Keratinocyte (primary cell): ENCODE results near the gene TBCA. TPM values are rescaled to one million over a fixed set of nuclear protein-coding genes. Genes with fewer than 3 reads are reported as not detected.

ENCODE experiments used
- DNase-seq: peaks from one replicate; pipeline ENCODE4 v3.0.0-alpha.2; 2011; ENCODE audit warnings: low read depth, missing footprints, low spot score
- FAIRE-seq: peaks from 2 replicates; lab custom pipeline; 2011; peaks lifted over from hg19 to GRCh38; lab: Jason Lieb, UNC
- H2AFZ ChIP-seq: 2 replicates; pipeline ENCODE4 v1.6.0; 2012; ENCODE audit warnings: low read length, control low read depth, inconsistent platforms; ENCODE audit not compliant: control insufficient read depth
- H3K27ac ChIP-seq: 2 replicates; pipeline ENCODE4 v1.5.1; 2011; ENCODE audit warnings: low read length; ENCODE audit not compliant: control insufficient read depth, insufficient read depth
- H3K27me3 ChIP-seq: 3 replicates; pipeline ENCODE4 v1.6.0; 2011; ENCODE audit warnings: low read length; ENCODE audit not compliant: control insufficient read depth, insufficient read depth; ENCODE audit errors: extremely low read depth
- H3K36me3 ChIP-seq, 2 experiments: 2 replicates in 1 of 2; 3 replicates in 1 of 2; pipeline ENCODE4 v1.5.1; 2011; ENCODE audit warnings: low read length in 2 of 2, mild to moderate bottlenecking in 1 of 2; ENCODE audit not compliant: control insufficient read depth in 2 of 2, insufficient read depth in 2 of 2; ENCODE audit errors: extremely low read depth in 1 of 2
- H3K4me1 ChIP-seq: 3 replicates; pipeline ENCODE4 v1.5.1; 2011; ENCODE audit warnings: low read length; ENCODE audit not compliant: control insufficient read depth, insufficient read depth; ENCODE audit errors: extremely low read depth
- H3K4me2 ChIP-seq: 3 replicates; pipeline ENCODE4 v1.6.0; 2011; ENCODE audit warnings: low read depth, low read length; ENCODE audit not compliant: control insufficient read depth, insufficient read depth; ENCODE audit errors: extremely low read depth
- H3K4me3 ChIP-seq, 3 experiments: fragments of 200-600 bp in 1 of 3; sonication (generic) in 1 of 3; 2 replicates in 2 of 3; 3 replicates in 1 of 3; pipeline ENCODE4 v1.5.1; 2011 to 2016; ENCODE audit warnings: low read length in 3 of 3, mild to moderate bottlenecking in 3 of 3, control low read depth in 2 of 3, inconsistent platforms in 1 of 3, low read depth in 1 of 3, mixed read lengths in 1 of 3, mixed run types in 1 of 3, moderate library complexity in 1 of 3; ENCODE audit not compliant: control insufficient read depth in 2 of 3, insufficient read depth in 2 of 3; ENCODE audit errors: extremely low read depth in 1 of 3
- H3K79me2 ChIP-seq: 2 replicates; pipeline ENCODE4 v1.6.0; 2012; ENCODE audit warnings: low read length; ENCODE audit not compliant: control insufficient read depth, insufficient read depth
- H3K9ac ChIP-seq: 3 replicates; pipeline ENCODE4 v1.6.0; 2011; ENCODE audit warnings: low read length; ENCODE audit not compliant: control insufficient read depth, insufficient read depth; ENCODE audit errors: extremely low read depth
- H3K9me1 ChIP-seq: 3 replicates; pipeline ENCODE4 v1.6.0; 2011; ENCODE audit warnings: low read length; ENCODE audit not compliant: control insufficient read depth, insufficient read depth; ENCODE audit errors: extremely low read depth
- H3K9me3 ChIP-seq: 2 replicates; pipeline ENCODE4 v1.5.1; 2012; ENCODE audit warnings: low read depth, low read length; ENCODE audit not compliant: control insufficient read depth
- H4K20me1 ChIP-seq: 3 replicates; pipeline ENCODE4 v1.6.0; 2011; ENCODE audit warnings: low read length; ENCODE audit not compliant: control insufficient read depth, insufficient read depth; ENCODE audit errors: extremely low read depth
- CTCF ChIP-seq, 3 experiments: IDR thresholded peaks in 1 of 3; conservative IDR thresholded peaks in 1 of 3; optimal IDR thresholded peaks in 1 of 3; 2 replicates in 2 of 3; 3 replicates in 1 of 3; pipeline versions ENCODE3 to v1.5.1; 2011; ENCODE audit warnings: low read length in 3 of 3, mild to moderate bottlenecking in 3 of 3, moderate library complexity in 2 of 3, control low read depth in 1 of 3, inconsistent platforms in 1 of 3; ENCODE audit not compliant: insufficient read depth in 2 of 3; ENCODE audit errors: extremely low read depth in 1 of 3
- EZH2 ChIP-seq: IDR thresholded peaks from one replicate; pipeline ENCODE4 v1.6.1; 2012; ENCODE audit warnings: inconsistent platforms, mild to moderate bottlenecking, low read length, moderate library complexity
- dilution Hi-C: fragments of 300-500 bp; cut with MboI; formaldehyde crosslinking; loops from one replicate; pipeline ENCODE4 v1.7.0; 2020; ENCODE audit warnings: low sequenced_read_pairs; ENCODE audit not compliant: extremely low pct_ligation_motif_present
- polyA plus RNA-seq, 5 experiments: library from polyadenylated mRNA; depleted of rRNA in 3 of 5; stranded (reverse) in 3 of 5; stranded (forward) in 1 of 5; unstranded in 1 of 5; fragments of >200 nt; gene quantifications; 1 replicate in 1 of 5; 2 replicates in 3 of 5; 3 replicates in 1 of 5; pipeline versions ENCODE4 v1.2.1 to v1.2.3, GENCODE V29; 2011 to 2012; ENCODE audit warnings: missing spikeins in 2 of 5, low read depth in 1 of 5, low replicate concordance in 1 of 5

TBCA gene
- polyA plus RNA-seq, 1 donor (not counting 4 experiments of a cell fraction or from before 2014, with no cell fraction given) = 225 TPM

- H3K27ac ChIP-seq = no peak overlapping the region
- peaks cover 0 to 3% of the 10 kb centered on the region in 2 experiments for H3K36me3 ChIP-seq
- H3K79me2 ChIP-seq = peaks cover 25% of the 10 kb centered on the region
- H3K9me1 ChIP-seq = no peaks in the 10 kb centered on the region
- FAIRE-seq (no peak), DNase-seq (no peak)
- no peaks in the 10 kb centered on the region for H3K9me3 ChIP-seq
- no peak overlapping the region for H3K4me2 ChIP-seq
- H3K4me3 ChIP-seq = no peak overlapping the region
- TF ChIP-seq EZH2 (no peak), CTCF (optimal IDR thresholded peaks at IDR 0.05 in 1 of 3, IDR thresholded peaks at IDR 0.05 in 1 of 3, conservative IDR thresholded peaks at IDR 0.05 in 1 of 3; ENCODE audit: extremely low read depth in 1 of 3, insufficient read depth in 2 of 3, low read length in 3 of 3) (no peak)
- H3K27me3 ChIP-seq = no peaks in the 10 kb centered on the region
- no peak overlapping the region for H2AFZ ChIP-seq
- H4K20me1 ChIP-seq = no peaks in the 10 kb centered on the region
- dilution Hi-C loops = no loop called here
- H3K9ac ChIP-seq = no peak overlapping the region
- no peaks in the 10 kb centered on the region for H3K4me1 ChIP-seq
Observed at GRCh38 chr5:77693913-77694312, 82.2 kb downstream of the TBCA start.

GRCh38 chr5:77683171-77683732 is 92.9 kb downstream of the TBCA start:
- no peak overlapping the region for H3K4me2 ChIP-seq
- H3K9me3 ChIP-seq = no peaks in the 10 kb centered on the region
- no peaks in the 10 kb centered on the region for H3K79me2 ChIP-seq
- H3K4me3 ChIP-seq = no peak overlapping the region
- TF ChIP-seq EZH2 (no peak), CTCF (optimal IDR thresholded peaks at IDR 0.05 in 1 of 3, IDR thresholded peaks at IDR 0.05 in 1 of 3, conservative IDR thresholded peaks at IDR 0.05 in 1 of 3; ENCODE audit: extremely low read depth in 1 of 3, insufficient read depth in 2 of 3, low read length in 3 of 3) (no peak)
- H3K36me3 ChIP-seq = no peaks in the 10 kb centered on the region
- dilution Hi-C loops = no loop called here
- DNase-seq (no peak), FAIRE-seq (no peak)
- H3K27ac ChIP-seq = no peak overlapping the region
- H3K4me1 ChIP-seq = no peaks in the 10 kb centered on the region
- H3K27me3 ChIP-seq = no peaks in the 10 kb centered on the region
- no peak overlapping the region for H3K9ac ChIP-seq
- no peaks in the 10 kb centered on the region for H3K9me1 ChIP-seq
- no peak overlapping the region for H2AFZ ChIP-seq
- H4K20me1 ChIP-seq = no peaks in the 10 kb centered on the region
